A673 (cell line): Measurements from ENCODE around the gene MRPL38.

Source experiments
- CTCF ChIP-seq: fragments of 300-800, 200-600 bp; sonication (generic); conservative IDR thresholded peaks from 2 replicates; pipeline ENCODE4 v1.5.1; 2017; ENCODE audit warnings: low read depth, mild to moderate bottlenecking, antibody characterized with exemption, low read length, moderate library complexity, mixed read lengths
- EZH2 ChIP-seq: fragments of 200-600 bp; sonication (generic); IDR thresholded peaks from 2 replicates; pipeline ENCODE4 v1.6.1; 2017; ENCODE audit warnings: borderline replicate concordance, low read depth, mild to moderate bottlenecking, mixed read lengths, antibody characterized with exemption, low read length; ENCODE audit not compliant: poor library complexity, severe bottlenecking

- TF ChIP-seq CTCF (no peak), EZH2 (no peak)
Observed at GRCh38 chr17:75910699-75911098, 6.0 kb upstream of the MRPL38 start.
